Hippocampal formation (tissue), 2 donors: ENCODE measurements around the gene CASK.
"Not testable (repeated sequence)": the region's sequence is repeated elsewhere in the genome, so short reads cannot be mapped to it uniquely, and the experiment has no call there.

ENCODE experiments used
- DNase-seq, 2 donors: peaks; one replicate each; lab custom pipeline; 2025; lab: John Stamatoyannopoulos, UW

CASK gene

GRCh38 chrX:41730081-41730480 is 193.3 kb downstream of the CASK start:
- no peak for DNase-seq

GRCh38 chrX:41728125-41728524 is 195.2 kb downstream of the CASK start:
- DNase-seq, result no peak

- DNase-seq, result no peak
Measured at GRCh38 chrX:41723826-41724225, 199.5 kb downstream of the CASK start, which contains the start of gene GPR82. GPR82 (plus strand) TSS chrX:41724181; CDS start chrX:41727027, 2,846 bp downstream.

- no peak for DNase-seq
Measured at GRCh38 chrX:41722816-41723618, 200.3 kb downstream of the CASK start.

- DNase-seq, result no peak
Measured at GRCh38 chrX:41722214-41722613, 201.1 kb downstream of the CASK start.

GRCh38 chrX:41721590-41721989 is 201.8 kb downstream of the CASK start:
- no peak for DNase-seq

- DNase-seq, result no peak
Measured at GRCh38 chrX:41720125-41720779, 203.1 kb downstream of the CASK start.

- DNase-seq, result not testable (repeated sequence)
Measured at GRCh38 chrX:41719610-41720009, 203.7 kb downstream of the CASK start.

- peak in 1 of 2 donors; percentile 44 for DNase-seq
Measured at GRCh38 chrX:41718481-41719235, 204.7 kb downstream of the CASK start.

GRCh38 chrX:41716767-41717473 is 206.4 kb downstream of the CASK start:
- DNase-seq, result no peak

GRCh38 chrX:41716222-41716621 is 207.1 kb downstream of the CASK start:
- DNase-seq, result no peak

GRCh38 chrX:41711021-41711667 is 212.2 kb downstream of the CASK start:
- DNase-seq, result no peak

- DNase-seq, result no peak
Measured at GRCh38 chrX:41708486-41708885, 214.9 kb downstream of the CASK start.

- no peak for DNase-seq
Measured at GRCh38 chrX:41707218-41707617, 216.1 kb downstream of the CASK start.

GRCh38 chrX:41705680-41706374 is 217.5 kb downstream of the CASK start:
- DNase-seq, result peak in 1 of 2 donors; percentile 16

GRCh38 chrX:41705042-41705441 is 218.3 kb downstream of the CASK start:
- no peak for DNase-seq

- DNase-seq, result no peak
Measured at GRCh38 chrX:41703574-41704029, 219.8 kb downstream of the CASK start.

GRCh38 chrX:41695426-41695825 is 227.9 kb downstream of the CASK start:
- no peak for DNase-seq

- no peak for DNase-seq
Measured at GRCh38 chrX:41693024-41693423, 230.3 kb downstream of the CASK start.

- DNase-seq, result no peak
Measured at GRCh38 chrX:41692162-41692749, 231.1 kb downstream of the CASK start.
